ENCODE results near the gene WHRN. TPM values are rescaled to one million over a fixed set of nuclear protein-coding genes. Genes with fewer than 3 reads are reported as not detected.

Gene WHRN
- total RNA-seq, 1 donor from 2014 or later = 14.5 TPM

DNA sequence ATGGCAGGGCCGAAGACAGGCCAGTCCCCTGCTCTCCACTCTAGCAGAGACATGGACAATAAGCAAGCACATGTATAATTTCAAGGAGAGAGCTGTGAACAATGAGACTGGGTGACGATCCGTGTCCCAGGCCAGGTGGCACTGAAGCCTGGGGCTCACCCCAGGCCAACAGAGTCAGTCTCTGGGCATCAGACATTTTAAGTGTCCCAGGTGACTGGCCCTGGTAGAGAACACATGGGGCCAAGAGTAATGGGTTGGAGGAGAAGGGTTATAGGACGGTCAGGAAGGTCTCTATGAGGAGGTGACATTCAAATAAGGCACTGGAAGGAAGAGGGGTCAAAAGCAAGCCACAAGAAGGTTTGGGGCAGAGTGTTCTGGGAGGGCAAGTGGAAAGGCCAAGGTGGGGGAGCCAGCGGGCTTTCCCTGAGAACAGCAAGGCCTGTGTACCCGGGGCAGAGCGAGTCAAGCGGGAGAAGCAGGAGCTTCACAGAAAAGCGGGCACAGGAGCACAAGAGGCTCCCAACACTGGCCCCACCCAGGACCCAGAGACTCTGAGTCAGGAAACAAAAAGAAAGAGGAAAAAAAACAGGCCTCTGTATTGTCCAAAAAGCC lies 116.4 kb downstream of the WHRN start:
- Mint-ChIP-seq H3K4me3 (peak overlapping the region; percentile 97), H3K9me3 (no peaks in the 10 kb centered on the region), H3K27me3 (no peaks in the 10 kb centered on the region), H3K4me1 (peaks cover 90% of the 10 kb centered on the region), H3K36me3 (ENCODE audit: low read depth) (peaks cover 75% of the 10 kb centered on the region), H3K27ac (peak overlapping the region; percentile 93)
- no peak for ATAC-seq (ENCODE audit: low read depth)
- intact Hi-C loops (cut with micrococcal nuclease) = loop anchor here (5.0 kb wide), 1 partner anchor 223 kb away; the partner anchor contains the start of gene TMEM268
- TF ChIP-seq, protein P1, sequence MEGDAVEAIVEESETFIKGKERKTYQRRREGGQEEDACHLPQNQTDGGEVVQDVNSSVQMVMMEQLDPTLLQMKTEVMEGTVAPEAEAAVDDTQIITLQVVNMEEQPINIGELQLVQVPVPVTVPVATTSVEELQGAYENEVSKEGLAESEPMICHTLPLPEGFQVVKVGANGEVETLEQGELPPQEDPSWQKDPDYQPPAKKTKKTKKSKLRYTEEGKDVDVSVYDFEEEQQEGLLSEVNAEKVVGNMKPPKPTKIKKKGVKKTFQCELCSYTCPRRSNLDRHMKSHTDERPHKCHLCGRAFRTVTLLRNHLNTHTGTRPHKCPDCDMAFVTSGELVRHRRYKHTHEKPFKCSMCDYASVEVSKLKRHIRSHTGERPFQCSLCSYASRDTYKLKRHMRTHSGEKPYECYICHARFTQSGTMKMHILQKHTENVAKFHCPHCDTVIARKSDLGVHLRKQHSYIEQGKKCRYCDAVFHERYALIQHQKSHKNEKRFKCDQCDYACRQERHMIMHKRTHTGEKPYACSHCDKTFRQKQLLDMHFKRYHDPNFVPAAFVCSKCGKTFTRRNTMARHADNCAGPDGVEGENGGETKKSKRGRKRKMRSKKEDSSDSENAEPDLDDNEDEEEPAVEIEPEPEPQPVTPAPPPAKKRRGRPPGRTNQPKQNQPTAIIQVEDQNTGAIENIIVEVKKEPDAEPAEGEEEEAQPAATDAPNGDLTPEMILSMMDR (IDR thresholded peaks at IDR 0.05) = no peak
- ChIA-PET POLR2A (interaction anchor here (1.4 to 23.4 kb wide), 8 partner anchors 8 to 230 kb away, joined by 3 to 913 read pairs (median 28); no protein-coding TSS in a partner anchor), CTCF (interaction anchor here (1.4 to 3.8 kb wide), 5 partner anchors 20 to 51 kb away, joined by 3 to 13 read pairs (median 9); no protein-coding TSS in a partner anchor)
- DNase-seq = no peak

DNA sequence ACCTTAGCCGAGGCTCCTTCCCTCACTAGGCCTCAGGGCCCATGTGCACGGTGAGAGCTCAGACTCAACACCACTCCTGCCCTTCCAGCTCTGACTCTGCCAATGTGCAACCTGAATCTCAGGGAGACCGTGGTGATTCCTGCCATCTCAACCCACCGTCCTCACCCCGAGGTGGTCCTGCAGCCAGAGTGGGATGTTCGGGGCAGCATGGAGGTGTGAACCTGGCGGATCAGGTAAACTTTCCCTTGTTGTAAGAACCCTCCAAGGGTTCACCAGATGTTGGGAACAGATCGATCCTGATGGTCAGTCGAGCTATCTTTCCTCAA lies 117.0 kb downstream of the WHRN start:
- TF ChIP-seq, protein P1 (IDR thresholded peaks at IDR 0.05) = no peak
- intact Hi-C loops (cut with micrococcal nuclease) = loop anchor here (5.0 kb wide), 1 partner anchor 224 kb away; the partner anchor contains the start of gene TMEM268
- Mint-ChIP-seq H3K9me3 (no peaks in the 10 kb centered on the region), H3K27me3 (no peaks in the 10 kb centered on the region), H3K27ac (peak overlapping the region; percentile 93), H3K4me3 (peak overlapping the region; percentile 97), H3K36me3 (ENCODE audit: low read depth) (peaks cover 77% of the 10 kb centered on the region), H3K4me1 (peaks cover 91% of the 10 kb centered on the region)
- ChIA-PET CTCF (interaction anchor here (1.0 to 3.8 kb wide), 6 partner anchors 8 to 48 kb away, joined by 3 to 13 read pairs (median 8); no protein-coding TSS in a partner anchor), POLR2A (interaction anchor here (1.0 to 23.4 kb wide), 10 partner anchors 8 to 231 kb away, joined by 3 to 913 read pairs (median 8); partner anchors contain the start of gene ATP6V1G1)
- ATAC-seq (ENCODE audit: low read depth) (no peak), DNase-seq (no peak)

DNA sequence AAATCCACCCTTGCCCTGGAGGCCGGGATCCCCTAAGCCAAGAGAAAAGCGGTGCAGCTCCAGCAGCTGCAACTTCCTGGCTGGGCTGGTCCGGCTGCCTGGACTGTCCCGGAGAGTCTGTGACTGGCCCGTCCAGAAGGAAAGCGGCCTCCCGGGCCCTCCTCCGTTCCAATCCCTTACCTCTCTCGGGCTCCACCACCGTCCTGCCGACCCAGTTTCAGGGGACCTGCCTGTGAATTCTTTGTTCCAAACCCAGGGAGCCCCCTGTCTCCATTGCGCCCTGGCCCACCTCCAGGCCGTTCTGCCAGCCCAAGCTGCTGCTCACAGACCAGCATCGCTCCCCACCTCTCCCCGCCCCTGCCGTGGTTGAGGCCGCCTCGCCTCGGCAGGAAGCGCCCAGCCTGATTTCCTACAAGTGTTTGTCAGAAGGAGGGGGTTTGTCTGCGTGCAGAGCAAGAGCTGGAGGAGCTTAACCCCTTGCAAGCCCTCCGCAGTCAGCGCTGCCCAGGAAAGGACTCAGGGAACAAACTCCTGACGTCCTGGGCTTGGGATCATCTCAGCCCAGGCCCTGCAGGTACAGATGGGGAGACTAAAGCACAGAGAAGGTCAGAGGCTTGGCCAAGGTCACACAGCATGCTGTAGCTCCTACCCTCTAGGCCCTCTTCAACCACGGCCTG lies 117.5 kb downstream of the WHRN start, which contains the start of gene AKNA:
TSS of gene AKNA (minus strand) at position 303 of the 677 bp plus-strand sequence. CDS start 6,649 bp downstream, outside the sequence.
- Mint-ChIP-seq H3K4me3 (peak within 1 kb of the TSS; percentile 97), H3K27ac (peak within 1 kb of the TSS; percentile 93), H3K4me1 (peaks cover 91% of the 10 kb centered on the region), H3K36me3 (ENCODE audit: low read depth) (peaks cover 79% of the 10 kb centered on the region), H3K9me3 (no peaks in the 10 kb centered on the region), H3K27me3 (no peaks in the 10 kb centered on the region)
- ChIA-PET POLR2A (interaction anchor here (1.0 to 23.4 kb wide), 11 partner anchors 9 to 231 kb away, joined by 3 to 913 read pairs (median 6); partner anchors contain the start of gene ATP6V1G1), CTCF (interaction anchor here (1.0 to 6.3 kb wide), 7 partner anchors 9 to 48 kb away, joined by 3 to 46 read pairs (median 9); no protein-coding TSS in a partner anchor)
- intact Hi-C loops (cut with micrococcal nuclease) = loop anchor here (5.0 kb wide), 1 partner anchor 224 kb away; the partner anchor contains the start of gene TMEM268
- peak; percentile 61 for DNase-seq
- TF ChIP-seq, protein P1 (IDR thresholded peaks at IDR 0.05) = no peak
- ATAC-seq (ENCODE audit: low read depth) = peak; percentile 31

- TF ChIP-seq, protein P1 (IDR thresholded peaks at IDR 0.05) = no peak
- peaks cover 91% of the 10 kb centered on the region for H3K4me1 Mint-ChIP-seq
- CTCF ChIA-PET = interaction anchor here (1.0 to 6.3 kb wide), 10 partner anchors 8 to 266 kb away, joined by 3 to 46 read pairs (median 8); no protein-coding TSS in a partner anchor
Observed at GRCh38 chr9:114386886-114387679, 118.2 kb downstream of the WHRN start.

More at GRCh38 chr9:114386886-114387679, 118.2 kb downstream of the WHRN start:
- ATAC-seq (ENCODE audit: low read depth) (no peak), DNase-seq (no peak)
- intact Hi-C loops (cut with micrococcal nuclease) = loop anchor here (5.0 kb wide), 1 partner anchor 225 kb away; the partner anchor contains the start of gene TMEM268
- Mint-ChIP-seq H3K27ac (peak overlapping the region; percentile 93), H3K9me3 (no peaks in the 10 kb centered on the region), H3K4me3 (peak overlapping the region; percentile 97), H3K36me3 (ENCODE audit: low read depth) (peaks cover 76% of the 10 kb centered on the region), H3K27me3 (no peaks in the 10 kb centered on the region)
- POLR2A ChIA-PET = interaction anchor here (0.5 to 23.4 kb wide), 16 partner anchors 9 to 957 kb away, joined by 3 to 913 read pairs (median 10); partner anchors contain the start of genes ATP6V1G1 and TMEM268

Measured in activated B cell treated with CpG ODN at 0.5 μM for 24 hours (primary cell).